K562 (cell line): ENCODE results near the gene RNASEH2A. TPM values are rescaled to one million over a fixed set of nuclear protein-coding genes. Genes with fewer than 3 reads are reported as not detected.

Source experiments
- ETV1 ChIP-seq: fragments of 450-650 bp; conservative IDR thresholded peaks from 2 replicates; pipeline ENCODE4 v1.6.1; 2016; ENCODE audit warnings: missing genetic modification characterization, control low read depth, low read depth, missing compliant biosample characterization
- KLF16 ChIP-seq: IDR thresholded peaks from 2 replicates; pipeline ENCODE4 v1.6.1; 2016; ENCODE audit warnings: antibody characterized with exemption
- MEIS2 ChIP-seq: fragments of 450-650 bp; IDR thresholded peaks from 2 replicates; pipeline ENCODE4 v1.6.1; 2014; ENCODE audit warnings: mild to moderate bottlenecking; ENCODE audit not compliant: partially characterized antibody
- YY1 ChIP-seq, 3 experiments: IDR thresholded peaks; 2 replicates each; pipeline ENCODE4 v1.6.1; 2011; ENCODE audit warnings: low read length in 2 of 3, mild to moderate bottlenecking in 2 of 3, moderate library complexity in 2 of 3, borderline replicate concordance in 1 of 3, control low read depth in 1 of 3, low read depth in 1 of 3; ENCODE audit not compliant: insufficient read depth in 3 of 3, insufficient replicate concordance in 2 of 3, control insufficient read depth in 1 of 3, insufficient read length in 1 of 3; ENCODE audit errors: extremely low read depth in 1 of 3
- ZNF212 ChIP-seq: fragments of 450-650 bp; formaldehyde crosslinking; IDR thresholded peaks from 2 replicates; pipeline ENCODE4 v1.4.0; 2020; ENCODE audit warnings: mild to moderate bottlenecking
- ZNF561 ChIP-seq: fragments of 450-650 bp; formaldehyde crosslinking; conservative IDR thresholded peaks from 2 replicates; pipeline ENCODE4 v1.4.0; 2020; ENCODE audit warnings: mild to moderate bottlenecking, moderate library complexity
- ZNF79 ChIP-seq: fragments of 250-450 bp; sonication (Bioruptor Pico); IDR thresholded peaks from 2 replicates; pipeline ENCODE4 v1.4.0; 2020; ENCODE audit warnings: low read depth, mild to moderate bottlenecking, moderate library complexity
- polyA plus RNA-seq, 8 experiments: library from polyadenylated mRNA; depleted of rRNA in 4 of 8; stranded (reverse) in 5 of 8; unstranded in 3 of 8; fragments of >200 nt; fragmentation: Nextera tagmentation in 2 of 8; fragmentation: Illumina TruSeq in 1 of 8; extraction: Ambion mirVana in 2 of 8; extraction: Trizol in 1 of 8; gene quantifications; 2 replicates each; pipeline versions ENCODE4 v1.2.1 to v1.2.3, GENCODE V29; 2011 to 2014; ENCODE audit warnings: inconsistent platforms in 1 of 8, missing spikeins in 1 of 8
- total RNA-seq, 7 experiments: library from RNA; depleted of rRNA in 6 of 7; stranded (reverse); fragments of >200 nt in 6 of 7; fragmentation: Illumina TruSeq in 2 of 7; extraction: Trizol in 2 of 7; gene quantifications; 2 replicates each; pipeline versions ENCODE4 v1.2.1 to v1.2.3, GENCODE V29; 2011 to 2021; ENCODE audit warnings: low replicate concordance in 1 of 7
- TF ChIP-seq, protein P1 (sequence below): fragments of 450-650 bp; IDR thresholded peaks from 2 replicates; pipeline ENCODE4 v1.6.1; 2014; ENCODE audit warnings: low read depth, mild to moderate bottlenecking, moderate library complexity, borderline replicate concordance
- TF ChIP-seq, protein P2 (sequence below): sonication (generic); formaldehyde crosslinking; IDR thresholded peaks from 2 replicates; pipeline ENCODE4 v1.8.0; 2023; ENCODE audit warnings: missing genetic modification reagents, mild to moderate bottlenecking, borderline replicate concordance
- TF ChIP-seq, protein P3 (sequence below): sonication (generic); formaldehyde crosslinking; IDR thresholded peaks from 2 replicates; pipeline ENCODE4 v1.8.0; 2022; ENCODE audit warnings: missing genetic modification reagents, mild to moderate bottlenecking, borderline replicate concordance
- TF ChIP-seq, protein P4 (sequence below): sonication (generic); formaldehyde crosslinking; IDR thresholded peaks from 2 replicates; pipeline ENCODE4 v1.8.0; 2023; ENCODE audit warnings: mild to moderate bottlenecking, missing genetic modification reagents

RNASEH2A gene
- total and polyA plus RNA-seq, 9 of the 15 experiments (the other 6 are each of a cell fraction or from before 2014, with no cell fraction given) = 22.3 to 78.0 (median 61.7) TPM

DNA sequence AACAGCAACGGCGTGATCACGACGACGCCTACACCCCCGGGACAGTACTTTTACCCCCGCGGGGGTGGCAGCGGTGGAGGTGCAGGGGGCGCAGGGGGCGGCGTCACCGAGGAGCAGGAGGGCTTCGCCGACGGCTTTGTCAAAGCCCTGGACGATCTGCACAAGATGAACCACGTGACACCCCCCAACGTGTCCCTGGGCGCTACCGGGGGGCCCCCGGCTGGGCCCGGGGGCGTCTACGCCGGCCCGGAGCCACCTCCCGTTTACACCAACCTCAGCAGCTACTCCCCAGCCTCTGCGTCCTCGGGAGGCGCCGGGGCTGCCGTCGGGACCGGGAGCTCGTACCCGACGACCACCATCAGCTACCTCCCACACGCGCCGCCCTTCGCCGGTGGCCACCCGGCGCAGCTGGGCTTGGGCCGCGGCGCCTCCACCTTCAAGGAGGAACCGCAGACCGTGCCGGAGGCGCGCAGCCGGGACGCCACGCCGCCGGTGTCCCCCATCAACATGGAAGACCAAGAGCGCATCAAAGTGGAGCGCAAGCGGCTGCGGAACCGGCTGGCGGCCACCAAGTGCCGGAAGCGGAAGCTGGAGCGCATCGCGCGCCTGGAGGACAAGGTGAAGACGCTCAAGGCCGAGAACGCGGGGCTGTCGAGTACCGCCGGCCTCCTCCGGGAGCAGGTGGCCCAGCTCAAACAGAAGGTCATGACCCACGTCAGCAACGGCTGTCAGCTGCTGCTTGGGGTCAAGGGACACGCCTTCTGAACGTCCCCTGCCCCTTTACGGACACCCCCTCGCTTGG, 14.1 kb upstream of the RNASEH2A start (continued):
- TF ChIP-seq, protein P1, sequence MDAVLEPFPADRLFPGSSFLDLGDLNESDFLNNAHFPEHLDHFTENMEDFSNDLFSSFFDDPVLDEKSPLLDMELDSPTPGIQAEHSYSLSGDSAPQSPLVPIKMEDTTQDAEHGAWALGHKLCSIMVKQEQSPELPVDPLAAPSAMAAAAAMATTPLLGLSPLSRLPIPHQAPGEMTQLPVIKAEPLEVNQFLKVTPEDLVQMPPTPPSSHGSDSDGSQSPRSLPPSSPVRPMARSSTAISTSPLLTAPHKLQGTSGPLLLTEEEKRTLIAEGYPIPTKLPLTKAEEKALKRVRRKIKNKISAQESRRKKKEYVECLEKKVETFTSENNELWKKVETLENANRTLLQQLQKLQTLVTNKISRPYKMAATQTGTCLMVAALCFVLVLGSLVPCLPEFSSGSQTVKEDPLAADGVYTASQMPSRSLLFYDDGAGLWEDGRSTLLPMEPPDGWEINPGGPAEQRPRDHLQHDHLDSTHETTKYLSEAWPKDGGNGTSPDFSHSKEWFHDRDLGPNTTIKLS = peak; percentile 21; the same call in 1 of the 2 replicates
- TF ChIP-seq, protein P2, sequence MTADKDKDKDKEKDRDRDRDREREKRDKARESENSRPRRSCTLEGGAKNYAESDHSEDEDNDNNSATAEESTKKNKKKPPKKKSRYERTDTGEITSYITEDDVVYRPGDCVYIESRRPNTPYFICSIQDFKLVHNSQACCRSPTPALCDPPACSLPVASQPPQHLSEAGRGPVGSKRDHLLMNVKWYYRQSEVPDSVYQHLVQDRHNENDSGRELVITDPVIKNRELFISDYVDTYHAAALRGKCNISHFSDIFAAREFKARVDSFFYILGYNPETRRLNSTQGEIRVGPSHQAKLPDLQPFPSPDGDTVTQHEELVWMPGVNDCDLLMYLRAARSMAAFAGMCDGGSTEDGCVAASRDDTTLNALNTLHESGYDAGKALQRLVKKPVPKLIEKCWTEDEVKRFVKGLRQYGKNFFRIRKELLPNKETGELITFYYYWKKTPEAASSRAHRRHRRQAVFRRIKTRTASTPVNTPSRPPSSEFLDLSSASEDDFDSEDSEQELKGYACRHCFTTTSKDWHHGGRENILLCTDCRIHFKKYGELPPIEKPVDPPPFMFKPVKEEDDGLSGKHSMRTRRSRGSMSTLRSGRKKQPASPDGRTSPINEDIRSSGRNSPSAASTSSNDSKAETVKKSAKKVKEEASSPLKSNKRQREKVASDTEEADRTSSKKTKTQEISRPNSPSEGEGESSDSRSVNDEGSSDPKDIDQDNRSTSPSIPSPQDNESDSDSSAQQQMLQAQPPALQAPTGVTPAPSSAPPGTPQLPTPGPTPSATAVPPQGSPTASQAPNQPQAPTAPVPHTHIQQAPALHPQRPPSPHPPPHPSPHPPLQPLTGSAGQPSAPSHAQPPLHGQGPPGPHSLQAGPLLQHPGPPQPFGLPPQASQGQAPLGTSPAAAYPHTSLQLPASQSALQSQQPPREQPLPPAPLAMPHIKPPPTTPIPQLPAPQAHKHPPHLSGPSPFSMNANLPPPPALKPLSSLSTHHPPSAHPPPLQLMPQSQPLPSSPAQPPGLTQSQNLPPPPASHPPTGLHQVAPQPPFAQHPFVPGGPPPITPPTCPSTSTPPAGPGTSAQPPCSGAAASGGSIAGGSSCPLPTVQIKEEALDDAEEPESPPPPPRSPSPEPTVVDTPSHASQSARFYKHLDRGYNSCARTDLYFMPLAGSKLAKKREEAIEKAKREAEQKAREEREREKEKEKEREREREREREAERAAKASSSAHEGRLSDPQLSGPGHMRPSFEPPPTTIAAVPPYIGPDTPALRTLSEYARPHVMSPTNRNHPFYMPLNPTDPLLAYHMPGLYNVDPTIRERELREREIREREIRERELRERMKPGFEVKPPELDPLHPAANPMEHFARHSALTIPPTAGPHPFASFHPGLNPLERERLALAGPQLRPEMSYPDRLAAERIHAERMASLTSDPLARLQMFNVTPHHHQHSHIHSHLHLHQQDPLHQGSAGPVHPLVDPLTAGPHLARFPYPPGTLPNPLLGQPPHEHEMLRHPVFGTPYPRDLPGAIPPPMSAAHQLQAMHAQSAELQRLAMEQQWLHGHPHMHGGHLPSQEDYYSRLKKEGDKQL (CRISPR knock-in tag) = no peak; the same call in 1 of the 2 replicates
- TF ChIP-seq, protein P3, sequence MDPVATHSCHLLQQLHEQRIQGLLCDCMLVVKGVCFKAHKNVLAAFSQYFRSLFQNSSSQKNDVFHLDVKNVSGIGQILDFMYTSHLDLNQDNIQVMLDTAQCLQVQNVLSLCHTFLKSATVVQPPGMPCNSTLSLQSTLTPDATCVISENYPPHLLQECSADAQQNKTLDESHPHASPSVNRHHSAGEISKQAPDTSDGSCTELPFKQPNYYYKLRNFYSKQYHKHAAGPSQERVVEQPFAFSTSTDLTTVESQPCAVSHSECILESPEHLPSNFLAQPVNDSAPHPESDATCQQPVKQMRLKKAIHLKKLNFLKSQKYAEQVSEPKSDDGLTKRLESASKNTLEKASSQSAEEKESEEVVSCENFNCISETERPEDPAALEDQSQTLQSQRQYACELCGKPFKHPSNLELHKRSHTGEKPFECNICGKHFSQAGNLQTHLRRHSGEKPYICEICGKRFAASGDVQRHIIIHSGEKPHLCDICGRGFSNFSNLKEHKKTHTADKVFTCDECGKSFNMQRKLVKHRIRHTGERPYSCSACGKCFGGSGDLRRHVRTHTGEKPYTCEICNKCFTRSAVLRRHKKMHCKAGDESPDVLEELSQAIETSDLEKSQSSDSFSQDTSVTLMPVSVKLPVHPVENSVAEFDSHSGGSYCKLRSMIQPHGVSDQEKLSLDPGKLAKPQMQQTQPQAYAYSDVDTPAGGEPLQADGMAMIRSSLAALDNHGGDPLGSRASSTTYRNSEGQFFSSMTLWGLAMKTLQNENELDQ (CRISPR knock-in tag) = no peak
- TF ChIP-seq, protein P4, sequence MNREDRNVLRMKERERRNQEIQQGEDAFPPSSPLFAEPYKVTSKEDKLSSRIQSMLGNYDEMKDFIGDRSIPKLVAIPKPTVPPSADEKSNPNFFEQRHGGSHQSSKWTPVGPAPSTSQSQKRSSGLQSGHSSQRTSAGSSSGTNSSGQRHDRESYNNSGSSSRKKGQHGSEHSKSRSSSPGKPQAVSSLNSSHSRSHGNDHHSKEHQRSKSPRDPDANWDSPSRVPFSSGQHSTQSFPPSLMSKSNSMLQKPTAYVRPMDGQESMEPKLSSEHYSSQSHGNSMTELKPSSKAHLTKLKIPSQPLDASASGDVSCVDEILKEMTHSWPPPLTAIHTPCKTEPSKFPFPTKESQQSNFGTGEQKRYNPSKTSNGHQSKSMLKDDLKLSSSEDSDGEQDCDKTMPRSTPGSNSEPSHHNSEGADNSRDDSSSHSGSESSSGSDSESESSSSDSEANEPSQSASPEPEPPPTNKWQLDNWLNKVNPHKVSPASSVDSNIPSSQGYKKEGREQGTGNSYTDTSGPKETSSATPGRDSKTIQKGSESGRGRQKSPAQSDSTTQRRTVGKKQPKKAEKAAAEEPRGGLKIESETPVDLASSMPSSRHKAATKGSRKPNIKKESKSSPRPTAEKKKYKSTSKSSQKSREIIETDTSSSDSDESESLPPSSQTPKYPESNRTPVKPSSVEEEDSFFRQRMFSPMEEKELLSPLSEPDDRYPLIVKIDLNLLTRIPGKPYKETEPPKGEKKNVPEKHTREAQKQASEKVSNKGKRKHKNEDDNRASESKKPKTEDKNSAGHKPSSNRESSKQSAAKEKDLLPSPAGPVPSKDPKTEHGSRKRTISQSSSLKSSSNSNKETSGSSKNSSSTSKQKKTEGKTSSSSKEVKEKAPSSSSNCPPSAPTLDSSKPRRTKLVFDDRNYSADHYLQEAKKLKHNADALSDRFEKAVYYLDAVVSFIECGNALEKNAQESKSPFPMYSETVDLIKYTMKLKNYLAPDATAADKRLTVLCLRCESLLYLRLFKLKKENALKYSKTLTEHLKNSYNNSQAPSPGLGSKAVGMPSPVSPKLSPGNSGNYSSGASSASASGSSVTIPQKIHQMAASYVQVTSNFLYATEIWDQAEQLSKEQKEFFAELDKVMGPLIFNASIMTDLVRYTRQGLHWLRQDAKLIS = peak; percentile 93
- no peak for TF ChIP-seq ZNF561 (CRISPR knock-in tag)
- TF ChIP-seq MEIS2 = no peak
- TF ChIP-seq ZNF212 = no peak
- peak in 1 of 3 experiments; percentile 62 for TF ChIP-seq YY1 (IDR thresholded peaks at IDR 0.05; ENCODE audit: borderline replicate concordance in 1 of 3, control insufficient read depth in 1 of 3, extremely low read depth in 1 of 3, insufficient read depth in 3 of 3, insufficient read length in 1 of 3, insufficient replicate concordance in 2 of 3, low read depth in 1 of 3, low read length in 2 of 3)
- TF ChIP-seq ETV1 = peak; percentile 51; the same call in 1 of the 2 replicates
- no peak for TF ChIP-seq ZNF79
- TF ChIP-seq KLF16 = no peak
